HTERT RPE-1 (cell line): ENCODE measurements around the gene CTDP1.

ENCODE experiments used
- in situ Hi-C: fragments of 300-500 bp; cut with MboI; formaldehyde crosslinking; loops from 4 replicates; pipeline ENCODE4 v1.14.3; 2020; ENCODE audit warnings: low sequenced_read_pairs

The CTDP1 gene

GRCh38 chr18:79792096-79792987 is 112.7 kb downstream of the CTDP1 start:
- in situ Hi-C loops = no loop called here

GRCh38 chr18:79792988-79793355 is 113.4 kb downstream of the CTDP1 start:
- in situ Hi-C loops = no loop called here

GRCh38 chr18:79794846-79795245 is 115.2 kb downstream of the CTDP1 start:
- in situ Hi-C loops = no loop called here

- in situ Hi-C loops = no loop called here
These were observed 115.8 kb downstream of the CTDP1 start for GRCh38 chr18:79795446-79795845.

GRCh38 chr18:79796016-79796415 is 116.4 kb downstream of the CTDP1 start:
- in situ Hi-C loops = no loop called here

GRCh38 chr18:79796531-79797405 is 117.2 kb downstream of the CTDP1 start:
- in situ Hi-C loops = no loop called here

- in situ Hi-C loops = no loop called here
These were observed 118.1 kb downstream of the CTDP1 start, which contains the start of gene KCNG2 for GRCh38 chr18:79797518-79798345. TSS of gene KCNG2 (plus strand) at chr18:79797938. CDS start at chr18:79863668, 65,730 bp downstream.

- in situ Hi-C loops = no loop called here
These were observed 118.9 kb downstream of the CTDP1 start for GRCh38 chr18:79798346-79798998.

- in situ Hi-C loops = no loop called here
These were observed 119.4 kb downstream of the CTDP1 start for GRCh38 chr18:79798999-79799370.

GRCh38 chr18:79799619-79800370 is 120.2 kb downstream of the CTDP1 start:
- in situ Hi-C loops = no loop called here

- in situ Hi-C loops = no loop called here
These were observed 121.0 kb downstream of the CTDP1 start for GRCh38 chr18:79800371-79801180.

- in situ Hi-C loops = no loop called here
These were observed 121.6 kb downstream of the CTDP1 start for GRCh38 chr18:79801217-79801616.

- in situ Hi-C loops = no loop called here
These were observed 122.0 kb downstream of the CTDP1 start for GRCh38 chr18:79801641-79802040.

- in situ Hi-C loops = no loop called here
These were observed 122.7 kb downstream of the CTDP1 start for GRCh38 chr18:79802298-79802697.

- in situ Hi-C loops = no loop called here
These were observed 124.0 kb downstream of the CTDP1 start for GRCh38 chr18:79803611-79804051.
